PC-9 (cell line): Measurements from ENCODE around the gene GABRB2. TPM values are rescaled to one million over a fixed set of nuclear protein-coding genes. Genes with fewer than 3 reads are reported as not detected.

ENCODE experiments used
- BruUV-seq: library from RNA; stranded (reverse); fragments of 400-500 nt; replicated peaks from 2 replicates; lab custom pipeline; 2021; lab: Mats Ljungman, UMichigan
- CTCF ChIA-PET: fragments of 300-600 bp; sonication (Branson Sonifier 250); formaldehyde crosslinking; loops from one replicate; lab custom pipeline; 2022; ENCODE audit warnings: antibody characterized with exemption; lab: Charles Lee
- POLR2A ChIA-PET: fragments of 300-600 bp; sonication (Branson Sonifier 250); formaldehyde crosslinking; loops from one replicate; lab custom pipeline; 2022; ENCODE audit warnings: antibody characterized with exemption; ENCODE audit not compliant: unreplicated experiment; lab: Charles Lee
- DNase-seq, 2 experiments: peaks; one replicate each; pipeline versions ENCODE4 v3.0.0 to v3.0.0-alpha.2; 2015 to 2022; ENCODE audit warnings: mixed read lengths in 1 of 2
- H2AFZ ChIP-seq: fragments of 200-600 bp; sonication (generic); 2 replicates; pipeline ENCODE4 v1.8.1; 2017; ENCODE audit warnings: antibody characterized with exemption
- H3F3A ChIP-seq: fragments of 200-600 bp; sonication (generic); 2 replicates; pipeline ENCODE4 v1.8.1; 2017; ENCODE audit warnings: antibody characterized with exemption, mild to moderate bottlenecking, low read depth; ENCODE audit not compliant: insufficient read depth
- H3K27ac ChIP-seq: fragments of 200-600 bp; sonication (generic); 2 replicates; pipeline ENCODE4 v1.6.1; 2016; ENCODE audit warnings: mixed run types
- H3K27me3 ChIP-seq: fragments of 200-600 bp; sonication (generic); 2 replicates; pipeline ENCODE4 v1.6.1; 2016; ENCODE audit warnings: low read depth, mixed run types; ENCODE audit not compliant: insufficient read depth
- H3K36me3 ChIP-seq: fragments of 200-600 bp; sonication (generic); 2 replicates; pipeline ENCODE4 v1.6.1; 2016; ENCODE audit warnings: low read depth, mixed run types
- H3K4me1 ChIP-seq: fragments of 200-600 bp; sonication (generic); replicated peaks from 2 replicates; pipeline ENCODE4 v1.6.1; 2016; ENCODE audit warnings: mixed run types; ENCODE audit not compliant: insufficient read depth
- H3K4me2 ChIP-seq: fragments of 200-600 bp; sonication (generic); 2 replicates; pipeline ENCODE4 v1.6.1; 2017; ENCODE audit warnings: mixed run types
- H3K4me3 ChIP-seq: fragments of 200-600 bp; sonication (generic); 2 replicates; pipeline ENCODE4 v1.6.1; 2016; ENCODE audit warnings: mixed run types
- H3K79me2 ChIP-seq: fragments of 200-600 bp; sonication (generic); 2 replicates; pipeline ENCODE4 v1.6.1; 2017; ENCODE audit warnings: low read depth, mixed run types
- H3K9me2 ChIP-seq: fragments of 200-600 bp; sonication (generic); 2 replicates; pipeline ENCODE4 v1.8.1; 2017; ENCODE audit warnings: mild to moderate bottlenecking; ENCODE audit not compliant: insufficient read depth
- H3K9me3 ChIP-seq: fragments of 200-600 bp; sonication (generic); 2 replicates; pipeline ENCODE4 v1.8.1; 2016; ENCODE audit warnings: low read depth; ENCODE audit not compliant: insufficient read depth
- H4K20me1 ChIP-seq: fragments of 200-600 bp; sonication (generic); 2 replicates; pipeline ENCODE4 v1.8.1; 2017; ENCODE audit not compliant: insufficient read depth
- EZH2 ChIP-seq: fragments of 200-600 bp; sonication (generic); IDR thresholded peaks from 2 replicates; pipeline ENCODE4 v1.8.0; 2017; ENCODE audit warnings: antibody characterized with exemption, low read depth
- intact Hi-C: fragments of 100-400 bp; cut with micrococcal nuclease; formaldehyde crosslinking; loops from one replicate; pipeline ENCODE4 v1.10.0; 2022; ENCODE audit not compliant: unreplicated experiment
- total RNA-seq: library from RNA; stranded (reverse); gene quantifications from 2 replicates; pipeline ENCODE4 v1.2.3, GENCODE V29; 2021
- TF ChIP-seq, protein P1 (sequence below): fragments of 200-600 bp; sonication (generic); conservative IDR thresholded peaks from 2 replicates; pipeline ENCODE4 v1.6.1; 2017; ENCODE audit warnings: mixed run types, antibody characterized with exemption, mild to moderate bottlenecking, moderate library complexity

Gene GABRB2
- total RNA-seq, 1 experiment from 2014 or later = not detected

DNA sequence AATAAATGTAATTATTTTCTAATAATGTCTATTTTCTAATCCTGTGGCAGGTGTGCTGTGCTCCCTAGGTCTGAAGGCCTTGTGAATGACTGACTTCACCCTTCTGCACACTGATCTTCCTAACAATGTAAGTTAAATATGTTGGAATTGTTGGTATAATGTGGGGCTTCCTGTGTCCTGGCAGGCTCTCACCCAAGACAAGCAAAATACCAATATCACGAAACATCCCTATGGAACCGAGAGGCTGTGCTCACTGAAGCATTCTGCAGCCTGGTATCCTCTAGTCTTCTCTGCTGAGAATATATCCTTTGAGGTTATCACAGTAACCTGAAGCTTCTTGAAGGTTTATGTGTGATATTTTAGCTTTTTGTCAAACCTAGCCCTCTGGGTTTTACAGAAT, 159.4 kb downstream of the GABRB2 start:
- H3K4me2 ChIP-seq = no peak overlapping the region
- H3K27me3 ChIP-seq = no peaks in the 10 kb centered on the region
- no peak overlapping the region for H3K4me3 ChIP-seq
- no peaks in the 10 kb centered on the region for H4K20me1 ChIP-seq
- DNase-seq = no peak
- H3K4me1 ChIP-seq = no peaks in the 10 kb centered on the region
- no TSS peak for BruUV-seq
- H3K36me3 ChIP-seq = no peaks in the 10 kb centered on the region
- no peak for TF ChIP-seq EZH2
- TF ChIP-seq, protein P1, sequence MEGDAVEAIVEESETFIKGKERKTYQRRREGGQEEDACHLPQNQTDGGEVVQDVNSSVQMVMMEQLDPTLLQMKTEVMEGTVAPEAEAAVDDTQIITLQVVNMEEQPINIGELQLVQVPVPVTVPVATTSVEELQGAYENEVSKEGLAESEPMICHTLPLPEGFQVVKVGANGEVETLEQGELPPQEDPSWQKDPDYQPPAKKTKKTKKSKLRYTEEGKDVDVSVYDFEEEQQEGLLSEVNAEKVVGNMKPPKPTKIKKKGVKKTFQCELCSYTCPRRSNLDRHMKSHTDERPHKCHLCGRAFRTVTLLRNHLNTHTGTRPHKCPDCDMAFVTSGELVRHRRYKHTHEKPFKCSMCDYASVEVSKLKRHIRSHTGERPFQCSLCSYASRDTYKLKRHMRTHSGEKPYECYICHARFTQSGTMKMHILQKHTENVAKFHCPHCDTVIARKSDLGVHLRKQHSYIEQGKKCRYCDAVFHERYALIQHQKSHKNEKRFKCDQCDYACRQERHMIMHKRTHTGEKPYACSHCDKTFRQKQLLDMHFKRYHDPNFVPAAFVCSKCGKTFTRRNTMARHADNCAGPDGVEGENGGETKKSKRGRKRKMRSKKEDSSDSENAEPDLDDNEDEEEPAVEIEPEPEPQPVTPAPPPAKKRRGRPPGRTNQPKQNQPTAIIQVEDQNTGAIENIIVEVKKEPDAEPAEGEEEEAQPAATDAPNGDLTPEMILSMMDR = no peak
- no peaks in the 10 kb centered on the region for H3F3A ChIP-seq
- H3K27ac ChIP-seq = no peak overlapping the region
- ChIA-PET CTCF (no interaction called here), POLR2A (no interaction called here)
- intact Hi-C loops = no loop called here
- no peaks in the 10 kb centered on the region for H3K9me2 ChIP-seq
- no peaks in the 10 kb centered on the region for H3K9me3 ChIP-seq
- no peaks in the 10 kb centered on the region for H3K79me2 ChIP-seq
- H2AFZ ChIP-seq = no peak overlapping the region

DNA sequence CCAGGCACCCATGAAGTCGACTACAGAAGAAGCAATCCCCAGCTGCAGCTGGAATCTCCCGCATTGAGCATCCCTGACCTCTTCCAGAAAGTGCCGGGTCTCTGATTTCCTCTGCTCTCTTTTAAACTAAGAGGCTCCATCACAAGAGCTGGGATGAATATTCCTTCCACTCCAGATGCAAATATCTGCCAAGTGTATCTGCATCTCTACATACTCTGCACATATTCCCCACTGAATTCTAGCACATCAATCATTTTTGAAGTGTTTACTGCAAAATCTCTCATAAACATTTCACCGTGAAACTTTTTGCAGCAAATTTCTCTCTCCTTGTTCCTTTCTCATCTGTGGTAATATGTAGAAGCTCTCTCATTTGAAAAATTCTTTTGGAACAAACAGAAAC, 161.5 kb downstream of the GABRB2 start:
- intact Hi-C loops = no loop called here

DNA sequence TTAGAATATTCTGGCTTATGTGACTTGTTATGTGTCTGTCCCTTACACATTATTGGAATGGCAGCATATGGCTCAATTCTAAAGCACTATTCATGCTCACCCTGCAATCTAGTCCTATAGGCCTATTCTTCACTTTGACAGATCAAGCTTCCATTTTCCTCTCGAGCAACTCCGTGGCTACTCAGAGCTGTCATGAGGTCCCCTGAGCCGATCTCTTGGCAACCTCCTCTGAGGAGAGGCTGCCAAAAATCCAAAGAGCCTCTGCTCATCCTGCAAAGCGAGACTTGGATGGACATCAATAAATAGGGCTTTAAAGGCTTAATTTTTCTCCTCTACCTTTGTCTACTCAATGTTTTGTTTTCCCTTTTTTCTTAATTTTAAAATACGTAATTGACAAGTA, 163.8 kb downstream of the GABRB2 start:
- Histone ChIP-seq H3K9me2 (no peaks in the 10 kb centered on the region), H3F3A (no peaks in the 10 kb centered on the region), H3K27me3 (no peaks in the 10 kb centered on the region), H4K20me1 (no peaks in the 10 kb centered on the region), H3K9me3 (no peaks in the 10 kb centered on the region), H3K4me3 (no peak overlapping the region), H3K4me2 (no peak overlapping the region), H3K27ac (no peak overlapping the region), H3K4me1 (no peaks in the 10 kb centered on the region), H2AFZ (no peak overlapping the region), H3K79me2 (no peaks in the 10 kb centered on the region), H3K36me3 (no peaks in the 10 kb centered on the region)
- intact Hi-C loops = no loop called here
- ChIA-PET CTCF (no interaction called here), POLR2A (no interaction called here)
- no peak for TF ChIP-seq EZH2
- TF ChIP-seq, protein P1 = no peak
- no peak for DNase-seq
- no TSS peak for BruUV-seq

More for the DNA sequence above, 161.5 kb downstream of the GABRB2 start:
- H2AFZ ChIP-seq = no peak overlapping the region
- H3K36me3 ChIP-seq = no peaks in the 10 kb centered on the region
- no peaks in the 10 kb centered on the region for H4K20me1 ChIP-seq
- TF ChIP-seq, protein P1 = no peak
- TF ChIP-seq EZH2 = no peak
- BruUV-seq = no TSS peak
- H3F3A ChIP-seq = no peaks in the 10 kb centered on the region
- H3K4me2 ChIP-seq = no peak overlapping the region
- H3K4me3 ChIP-seq = no peak overlapping the region
- no peak for DNase-seq
- CTCF ChIA-PET = no interaction called here
- POLR2A ChIA-PET = no interaction called here
- no peaks in the 10 kb centered on the region for H3K4me1 ChIP-seq
- no peaks in the 10 kb centered on the region for H3K27me3 ChIP-seq
- H3K9me3 ChIP-seq = no peaks in the 10 kb centered on the region
- H3K27ac ChIP-seq = no peak overlapping the region
- H3K9me2 ChIP-seq = no peaks in the 10 kb centered on the region
- H3K79me2 ChIP-seq = no peaks in the 10 kb centered on the region
